ENCODE results near the gene GPN2. TPM values are rescaled to one million over a fixed set of nuclear protein-coding genes. Genes with fewer than 3 reads are reported as not detected.

GPN2 gene
- polyA plus RNA-seq, 1 donor (not counting 4 experiments of a cell fraction or from before 2014, with no cell fraction given), result 31.9 TPM

DNA sequence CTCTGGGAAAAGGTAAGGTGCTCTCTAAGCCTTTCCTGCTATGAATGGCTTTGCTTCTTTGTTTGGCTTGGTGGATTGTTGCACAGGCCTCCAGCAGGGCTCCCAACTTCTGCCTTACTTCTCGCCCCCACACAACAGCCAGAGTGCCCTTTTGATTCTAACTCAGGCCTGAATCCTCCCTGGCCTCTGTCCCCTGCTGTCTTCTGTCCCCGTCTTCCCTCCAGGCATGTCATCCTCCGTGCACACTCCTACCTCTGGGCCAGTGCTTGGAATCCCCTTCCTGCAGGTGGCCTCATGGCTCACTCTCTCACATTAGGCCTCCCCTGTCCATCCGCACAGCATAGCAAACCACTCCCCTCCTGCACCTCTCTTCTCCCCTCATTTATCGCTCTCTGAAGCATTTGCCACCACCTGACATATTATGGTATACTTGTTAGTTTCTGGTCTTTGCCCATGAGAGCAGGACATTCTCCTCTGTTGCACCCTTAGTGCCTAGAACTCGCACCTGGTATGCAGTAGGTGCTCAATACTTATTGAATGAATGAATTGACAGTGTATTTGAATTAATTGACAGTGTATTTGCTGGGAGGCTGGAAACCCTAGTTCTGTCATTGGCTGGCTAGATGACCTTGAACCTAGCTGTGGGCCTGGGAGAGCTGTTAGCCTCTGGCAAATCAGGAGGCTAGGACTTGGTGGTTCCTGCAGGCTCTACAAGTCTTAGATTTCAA lies 60.7 kb downstream of the GPN2 start:
- Histone ChIP-seq H2AFZ (ENCODE audit: control insufficient read depth, low read length) (no peak overlapping the region), H3K4me2 (ENCODE audit: control insufficient read depth, extremely low read depth, insufficient read depth, low read depth, low read length) (no peak overlapping the region), H3K4me1 (ENCODE audit: control insufficient read depth, extremely low read depth, insufficient read depth, low read length) (peaks cover 30% of the 10 kb centered on the region), H4K20me1 (ENCODE audit: control insufficient read depth, extremely low read depth, insufficient read depth, low read length) (no peaks in the 10 kb centered on the region), H3K9me1 (ENCODE audit: control insufficient read depth, extremely low read depth, insufficient read depth, low read length) (peaks cover 4% of the 10 kb centered on the region), H3K4me3 (ENCODE audit: control insufficient read depth in 2 of 3, extremely low read depth in 1 of 3, insufficient read depth in 2 of 3, low read depth in 1 of 3, low read length in 3 of 3) (no peak overlapping the region), H3K27me3 (ENCODE audit: control insufficient read depth, extremely low read depth, insufficient read depth, low read length) (no peaks in the 10 kb centered on the region), H3K9ac (ENCODE audit: control insufficient read depth, extremely low read depth, insufficient read depth, low read length) (no peak overlapping the region), H3K79me2 (ENCODE audit: control insufficient read depth, insufficient read depth, low read length) (peaks cover 43% of the 10 kb centered on the region), H3K27ac (ENCODE audit: control insufficient read depth, insufficient read depth, low read length) (no peak overlapping the region), H3K9me3 (ENCODE audit: control insufficient read depth, low read depth, low read length) (no peaks in the 10 kb centered on the region), H3K36me3 (ENCODE audit: control insufficient read depth in 2 of 2, extremely low read depth in 1 of 2, insufficient read depth in 2 of 2, low read length in 2 of 2) (peaks cover 12 to 32% of the 10 kb centered on the region in 2 experiments)
- FAIRE-seq (peak; percentile 29), DNase-seq (ENCODE audit: low read depth, low spot score) (no peak)
- dilution Hi-C loops (cut with MboI; ENCODE audit: extremely low pct_ligation_motif_present, low sequenced_read_pairs), result no loop called here
- TF ChIP-seq, protein P1, sequence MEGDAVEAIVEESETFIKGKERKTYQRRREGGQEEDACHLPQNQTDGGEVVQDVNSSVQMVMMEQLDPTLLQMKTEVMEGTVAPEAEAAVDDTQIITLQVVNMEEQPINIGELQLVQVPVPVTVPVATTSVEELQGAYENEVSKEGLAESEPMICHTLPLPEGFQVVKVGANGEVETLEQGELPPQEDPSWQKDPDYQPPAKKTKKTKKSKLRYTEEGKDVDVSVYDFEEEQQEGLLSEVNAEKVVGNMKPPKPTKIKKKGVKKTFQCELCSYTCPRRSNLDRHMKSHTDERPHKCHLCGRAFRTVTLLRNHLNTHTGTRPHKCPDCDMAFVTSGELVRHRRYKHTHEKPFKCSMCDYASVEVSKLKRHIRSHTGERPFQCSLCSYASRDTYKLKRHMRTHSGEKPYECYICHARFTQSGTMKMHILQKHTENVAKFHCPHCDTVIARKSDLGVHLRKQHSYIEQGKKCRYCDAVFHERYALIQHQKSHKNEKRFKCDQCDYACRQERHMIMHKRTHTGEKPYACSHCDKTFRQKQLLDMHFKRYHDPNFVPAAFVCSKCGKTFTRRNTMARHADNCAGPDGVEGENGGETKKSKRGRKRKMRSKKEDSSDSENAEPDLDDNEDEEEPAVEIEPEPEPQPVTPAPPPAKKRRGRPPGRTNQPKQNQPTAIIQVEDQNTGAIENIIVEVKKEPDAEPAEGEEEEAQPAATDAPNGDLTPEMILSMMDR (optimal IDR thresholded peaks at IDR 0.05 in 1 of 3, IDR thresholded peaks at IDR 0.05 in 1 of 3, conservative IDR thresholded peaks at IDR 0.05 in 1 of 3; ENCODE audit: extremely low read depth in 1 of 3, insufficient read depth in 2 of 3, low read length in 3 of 3), result no peak
- TF ChIP-seq EZH2 (IDR thresholded peaks at IDR 0.05; ENCODE audit: low read length), result no peak

DNA sequence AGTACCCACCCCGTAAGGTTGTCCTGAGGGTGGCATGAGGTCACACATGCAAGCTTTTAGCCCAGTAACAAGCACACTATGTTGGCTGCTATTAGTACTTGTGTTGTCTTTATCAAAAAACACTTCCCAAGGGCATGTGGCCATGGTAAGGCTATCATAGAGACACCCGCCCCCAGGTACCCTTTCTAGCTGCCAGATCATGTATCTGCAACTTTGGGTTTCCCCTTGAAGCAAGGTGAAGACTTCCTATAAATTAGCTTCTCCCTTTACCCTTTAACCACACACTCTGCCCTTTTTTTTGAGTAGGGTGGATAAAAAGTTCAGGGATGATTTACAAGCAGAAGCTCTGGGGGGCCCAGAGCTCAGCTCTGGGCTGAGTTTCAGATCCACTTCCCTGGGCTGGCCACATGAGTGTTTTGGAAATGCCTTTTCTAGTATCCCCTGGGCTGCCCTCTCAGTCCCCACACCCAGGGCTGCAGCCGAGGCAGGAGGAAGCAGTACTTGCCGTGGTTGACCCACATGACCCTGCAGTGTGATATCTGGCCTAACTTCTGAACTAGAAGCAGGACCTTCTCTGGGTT lies 61.6 kb downstream of the GPN2 start:
- Histone ChIP-seq H3K4me2 (ENCODE audit: control insufficient read depth, extremely low read depth, insufficient read depth, low read depth, low read length) (peak overlapping the region; percentile 22), H3K36me3 (ENCODE audit: control insufficient read depth in 2 of 2, extremely low read depth in 1 of 2, insufficient read depth in 2 of 2, low read length in 2 of 2) (peaks cover 7 to 29% of the 10 kb centered on the region in 2 experiments), H3K9me1 (ENCODE audit: control insufficient read depth, extremely low read depth, insufficient read depth, low read length) (peaks cover 4% of the 10 kb centered on the region), H3K9ac (ENCODE audit: control insufficient read depth, extremely low read depth, insufficient read depth, low read length) (peak overlapping the region; percentile 22), H2AFZ (ENCODE audit: control insufficient read depth, low read length) (no peak overlapping the region), H3K27ac (ENCODE audit: control insufficient read depth, insufficient read depth, low read length) (no peak overlapping the region), H3K79me2 (ENCODE audit: control insufficient read depth, insufficient read depth, low read length) (peaks cover 43% of the 10 kb centered on the region), H3K9me3 (ENCODE audit: control insufficient read depth, low read depth, low read length) (no peaks in the 10 kb centered on the region), H3K4me3 (ENCODE audit: control insufficient read depth in 2 of 3, extremely low read depth in 1 of 3, insufficient read depth in 2 of 3, low read depth in 1 of 3, low read length in 3 of 3) (no peak overlapping the region), H3K4me1 (ENCODE audit: control insufficient read depth, extremely low read depth, insufficient read depth, low read length) (peaks cover 30% of the 10 kb centered on the region), H4K20me1 (ENCODE audit: control insufficient read depth, extremely low read depth, insufficient read depth, low read length) (no peaks in the 10 kb centered on the region), H3K27me3 (ENCODE audit: control insufficient read depth, extremely low read depth, insufficient read depth, low read length) (no peaks in the 10 kb centered on the region)
- dilution Hi-C loops (cut with MboI; ENCODE audit: extremely low pct_ligation_motif_present, low sequenced_read_pairs), result no loop called here
- TF ChIP-seq EZH2 (IDR thresholded peaks at IDR 0.05; ENCODE audit: low read length), result no peak
- TF ChIP-seq, protein P1 (optimal IDR thresholded peaks at IDR 0.05 in 1 of 3, IDR thresholded peaks at IDR 0.05 in 1 of 3, conservative IDR thresholded peaks at IDR 0.05 in 1 of 3; ENCODE audit: extremely low read depth in 1 of 3, insufficient read depth in 2 of 3, low read length in 3 of 3), result no peak
- no peak for FAIRE-seq
- no peak for DNase-seq (ENCODE audit: low read depth, low spot score)

All from keratinocyte (primary cell).